ENCODE data around the gene LTB.
A peak's percentile ranks its signal among the peaks of the same experiment; 100 is the strongest.

LTB gene

GRCh38 chr6:31619805-31620585 lies 37.8 kb upstream of the LTB start:
- no peak for TF ChIP-seq CTCF (IDR thresholded peaks at IDR 0.05; ENCODE audit: borderline replicate concordance, control extremely low read depth, extremely low read depth, insufficient read depth, missing control alignments)
- peak; percentile 89 for DNase-seq (ENCODE audit: low spot score)
- in situ Hi-C loops (cut with MboI; ENCODE audit: low sequenced_read_pairs, unreplicated experiment), result no loop called here

DNA sequence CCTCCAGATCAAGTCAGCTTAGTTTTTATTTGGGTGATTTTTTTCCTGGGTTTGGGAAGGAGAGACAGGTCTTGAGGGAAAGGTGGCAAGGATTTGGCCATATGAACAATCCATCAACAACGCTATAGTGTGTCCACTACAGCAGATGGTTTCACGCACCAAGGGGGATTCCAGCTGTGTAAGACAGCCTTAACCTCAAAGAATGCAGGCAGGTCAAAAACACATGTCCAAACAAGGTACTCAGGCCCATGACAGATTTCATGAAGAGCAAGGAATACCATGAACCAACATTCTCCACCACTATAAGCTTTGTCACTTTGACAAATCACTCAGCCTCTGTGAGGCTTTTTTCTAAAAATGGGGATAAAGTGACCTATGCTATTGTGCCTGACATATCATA lies 34.8 kb upstream of the LTB start:
- no peak for DNase-seq (ENCODE audit: low spot score)
- TF ChIP-seq CTCF (IDR thresholded peaks at IDR 0.05; ENCODE audit: borderline replicate concordance, control extremely low read depth, extremely low read depth, insufficient read depth, missing control alignments), result no peak
- in situ Hi-C loops (cut with MboI; ENCODE audit: low sequenced_read_pairs, unreplicated experiment), result no loop called here

DNA sequence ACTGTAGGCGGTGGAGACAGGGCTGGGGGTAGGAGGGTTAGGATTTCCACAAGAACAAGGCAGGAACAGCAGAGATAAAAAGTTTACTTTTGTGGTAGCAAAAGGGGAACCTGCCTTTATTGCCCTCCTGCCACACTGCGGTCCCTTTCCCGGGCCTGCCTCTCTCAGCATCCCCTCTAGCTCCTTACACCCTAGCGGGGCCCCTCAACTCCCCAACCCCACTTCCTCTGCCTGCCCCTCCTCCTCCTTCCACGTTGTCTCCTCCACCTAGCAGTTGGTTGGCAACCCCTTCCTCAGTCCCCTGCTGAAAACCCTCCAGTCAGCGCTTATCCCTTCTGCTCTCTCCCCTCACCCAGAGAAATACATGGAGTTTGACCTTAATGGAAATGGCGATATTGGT lies 33.5 kb upstream of the LTB start:
- in situ Hi-C loops (cut with MboI; ENCODE audit: low sequenced_read_pairs, unreplicated experiment), result no loop called here
- DNase-seq (ENCODE audit: low spot score), result no peak
- TF ChIP-seq CTCF (IDR thresholded peaks at IDR 0.05; ENCODE audit: borderline replicate concordance, control extremely low read depth, extremely low read depth, insufficient read depth, missing control alignments), result no peak

GRCh38 chr6:31614684-31615578 lies 32.7 kb upstream of the LTB start, which contains the start of gene AIF1:
AIF1 (plus strand) TSS chr6:31615234; CDS start chr6:31615330, 96 bp downstream.
- in situ Hi-C loops (cut with MboI; ENCODE audit: low sequenced_read_pairs, unreplicated experiment), result no loop called here
- no peak for DNase-seq (ENCODE audit: low spot score)
- no peak for TF ChIP-seq CTCF (IDR thresholded peaks at IDR 0.05; ENCODE audit: borderline replicate concordance, control extremely low read depth, extremely low read depth, insufficient read depth, missing control alignments)

DNA sequence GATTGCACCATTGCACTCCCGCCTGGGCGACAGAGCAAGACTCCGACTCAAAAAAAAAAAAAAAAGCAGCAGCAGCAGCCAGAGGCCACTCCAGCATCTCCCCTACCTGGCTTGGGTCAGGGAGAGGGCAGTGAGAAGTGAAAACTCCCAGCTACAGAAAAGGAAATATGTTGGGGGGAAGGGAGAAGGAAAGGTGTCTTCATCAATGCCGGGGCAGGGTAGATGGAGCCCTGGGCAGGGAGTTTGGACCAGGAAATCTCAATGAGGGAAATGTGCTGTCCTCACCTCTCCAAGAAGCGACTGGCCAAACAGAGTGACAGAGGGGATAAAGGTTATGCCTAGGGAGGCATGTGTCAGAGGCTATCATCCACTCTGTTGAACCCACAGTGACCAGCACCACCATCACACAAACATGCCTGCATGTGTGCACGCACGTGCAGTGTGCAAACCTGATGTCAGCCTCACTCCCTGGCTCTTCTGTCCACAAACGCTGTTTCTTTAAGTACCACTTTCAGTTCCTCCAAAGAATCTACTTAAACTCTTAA lies 31.9 kb upstream of the LTB start:
- peak; percentile 75 for DNase-seq (ENCODE audit: low spot score)
- TF ChIP-seq CTCF (IDR thresholded peaks at IDR 0.05; ENCODE audit: borderline replicate concordance, control extremely low read depth, extremely low read depth, insufficient read depth, missing control alignments), result no peak
- in situ Hi-C loops (cut with MboI; ENCODE audit: low sequenced_read_pairs, unreplicated experiment), result no loop called here

DNA sequence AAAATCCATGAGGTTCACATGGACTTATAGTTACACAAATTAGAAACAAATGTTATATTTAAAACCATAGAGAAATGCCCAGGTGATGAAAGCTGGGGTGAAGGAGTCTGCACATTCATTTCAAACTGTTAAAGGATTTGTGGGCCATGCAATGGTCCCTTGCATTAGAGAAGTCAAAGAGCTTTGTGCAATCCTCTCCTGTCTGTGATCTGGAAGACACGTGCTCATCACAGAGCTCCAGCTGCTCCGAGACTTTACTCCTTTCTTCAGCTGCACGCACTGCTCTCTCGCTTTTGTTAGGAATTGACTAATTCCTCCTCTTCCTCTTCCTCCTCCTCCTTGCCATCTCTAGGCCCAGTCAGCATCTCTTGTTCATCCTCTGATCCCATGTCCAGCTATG lies 28.7 kb upstream of the LTB start:
- no peak for TF ChIP-seq CTCF (IDR thresholded peaks at IDR 0.05; ENCODE audit: borderline replicate concordance, control extremely low read depth, extremely low read depth, insufficient read depth, missing control alignments)
- in situ Hi-C loops (cut with MboI; ENCODE audit: low sequenced_read_pairs, unreplicated experiment), result no loop called here
- DNase-seq (ENCODE audit: low spot score), result no peak
